GM10248 (cell line): ENCODE data around the gene CPXM2.

Source experiments
- CTCF ChIA-PET: fragments of 300-600 bp; sonication (Branson Sonifier 250); formaldehyde crosslinking; extraction: SDS; loops from one replicate; lab custom pipeline; 2021; ENCODE audit warnings: antibody characterized with exemption; lab: Yijun Ruan, JAX
- POLR2A ChIA-PET: fragments of 350-650 bp; sonication (Branson Sonifier 250); formaldehyde crosslinking; extraction: SDS; loops from one replicate; lab custom pipeline; 2020; ENCODE audit warnings: antibody characterized with exemption; lab: Yijun Ruan, JAX
- DNase-seq: peaks from one replicate; pipeline ENCODE4 v3.0.0; 2012; ENCODE audit errors: extremely low spot score
- CTCF ChIP-seq: IDR thresholded peaks from 2 replicates; pipeline ENCODE4 v1.5.1; 2012; ENCODE audit warnings: mild to moderate bottlenecking, low read depth; ENCODE audit errors: extremely low read depth, missing control alignments, control extremely low read depth

CPXM2 gene

GRCh38 chr10:123795846-123796590 is 95.6 kb downstream of the CPXM2 start:
- POLR2A ChIA-PET = no interaction called here
- no peak for TF ChIP-seq CTCF
- no peak for DNase-seq
- CTCF ChIA-PET = no interaction called here

- no peak for TF ChIP-seq CTCF
- POLR2A ChIA-PET = no interaction called here
- CTCF ChIA-PET = interaction anchor here (1.1 kb wide), 1 partner anchor 16 kb away, joined by 3 read pairs; no protein-coding TSS in a partner anchor
- no peak for DNase-seq
Measured at GRCh38 chr10:123795196-123795780, 96.3 kb downstream of the CPXM2 start.

- CTCF ChIA-PET = no interaction called here
- no peak for TF ChIP-seq CTCF
- no peak for DNase-seq
- POLR2A ChIA-PET = no interaction called here
Measured at GRCh38 chr10:123792248-123792978, 99.2 kb downstream of the CPXM2 start.

- TF ChIP-seq CTCF = no peak
- ChIA-PET POLR2A (no interaction called here), CTCF (no interaction called here)
- no peak for DNase-seq
Measured at GRCh38 chr10:123790132-123790885, 101.3 kb downstream of the CPXM2 start.

- POLR2A ChIA-PET = no interaction called here
- TF ChIP-seq CTCF = no peak
- no peak for DNase-seq
- CTCF ChIA-PET = interaction anchor here (0.9 kb wide), 1 partner anchor 27 kb away, joined by 3 read pairs; no protein-coding TSS in a partner anchor
Measured at GRCh38 chr10:123788981-123789380, 102.6 kb downstream of the CPXM2 start.

- no peak for DNase-seq
Measured at GRCh38 chr10:123787566-123787965, 104.0 kb downstream of the CPXM2 start.

More at GRCh38 chr10:123787566-123787965, 104.0 kb downstream of the CPXM2 start:
- ChIA-PET POLR2A (no interaction called here), CTCF (no interaction called here)
- no peak for TF ChIP-seq CTCF
